Measurements from ENCODE around the gene ANKH. TPM values are rescaled to one million over a fixed set of nuclear protein-coding genes. Genes with fewer than 3 reads are reported as not detected.
A peak's percentile ranks its signal among the peaks of the same experiment; 100 is the strongest.

Gene ANKH
- total and polyA plus RNA-seq, 4 donors: 9.3 to 57.1 (median 37.4) TPM

DNA sequence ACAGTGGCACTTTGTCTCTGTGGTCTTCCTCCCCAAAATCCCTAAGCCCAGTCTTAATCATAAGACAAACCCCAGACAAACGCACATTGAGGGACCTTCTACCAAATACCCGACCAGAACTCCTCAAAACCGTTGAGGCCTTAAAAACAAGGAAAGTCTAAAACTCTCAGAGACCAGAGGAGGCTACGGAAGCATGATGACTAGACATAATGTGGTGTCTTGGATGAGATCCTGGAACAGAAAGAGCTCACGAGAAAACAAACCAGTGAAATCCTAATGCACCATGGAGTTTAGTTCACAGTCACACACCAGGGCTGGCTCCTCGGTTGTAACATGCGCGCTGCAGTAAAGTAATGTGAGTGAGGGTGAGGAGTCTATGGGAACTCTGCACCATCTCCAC is 148.7 kb downstream of the ANKH start (continued):
- TF ChIP-seq, protein P1, sequence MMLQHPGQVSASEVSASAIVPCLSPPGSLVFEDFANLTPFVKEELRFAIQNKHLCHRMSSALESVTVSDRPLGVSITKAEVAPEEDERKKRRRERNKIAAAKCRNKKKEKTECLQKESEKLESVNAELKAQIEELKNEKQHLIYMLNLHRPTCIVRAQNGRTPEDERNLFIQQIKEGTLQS (IDR thresholded peaks at IDR 0.05): no peak
- TF ChIP-seq RAD21 (IDR thresholded peaks at IDR 0.05) (no peak), TAF1 (conservative IDR thresholded peaks at IDR 0.05) (no peak), HNF4G (IDR thresholded peaks at IDR 0.05) (no peak), NR2F2 (IDR thresholded peaks at IDR 0.05) (no peak), JUND (IDR thresholded peaks at IDR 0.05) (no peak)

DNA sequence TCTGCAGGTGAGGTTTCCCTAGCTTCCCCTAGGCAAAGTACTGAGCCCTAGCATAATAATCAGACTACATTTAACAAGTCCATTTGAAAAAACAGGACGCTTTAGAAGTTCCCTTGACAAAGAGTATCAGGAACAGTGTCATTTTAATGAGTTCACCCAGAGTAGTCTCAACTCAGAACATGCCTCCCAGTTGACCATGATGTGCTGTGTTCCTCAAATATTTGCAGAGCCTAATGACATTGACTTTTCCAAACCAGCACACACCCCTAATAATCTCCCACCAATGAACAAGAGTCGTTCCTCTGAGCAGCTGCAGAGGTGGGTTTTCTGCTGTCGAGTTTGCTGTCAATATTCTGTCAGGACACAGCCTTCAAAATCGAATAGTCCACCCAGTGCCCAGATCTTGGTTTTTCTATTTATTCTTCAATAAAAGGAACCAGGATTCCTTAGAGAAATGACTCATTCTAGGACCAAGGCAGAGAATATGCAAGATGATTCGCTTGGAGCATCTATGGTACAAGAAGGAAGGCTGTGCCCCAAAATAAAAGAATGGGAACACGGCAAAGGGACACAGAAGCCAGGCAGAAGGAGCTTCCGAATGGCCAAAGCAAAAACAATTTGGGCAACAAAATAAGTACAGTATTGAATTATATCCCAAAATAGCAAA is 149.5 kb downstream of the ANKH start:
- Histone ChIP-seq H3K27ac (ENCODE audit: low read depth in 1 of 2, low read length in 2 of 2) (no peak overlapping the region), H3K9me3 (ENCODE audit: control insufficient read depth in 4 of 4, low read length in 3 of 4) (no peaks in the 10 kb centered on the region), H3K4me3 (ENCODE audit: low read depth in 1 of 3, low read length in 3 of 3) (no peak overlapping the region), H3K36me3 (ENCODE audit: control insufficient read depth in 4 of 4, insufficient read depth in 3 of 4, low read depth in 1 of 4, low read length in 3 of 4) (peaks cover 0 to 7% (median 0%) of the 10 kb centered on the region in 4 donors), H3K4me1 (ENCODE audit: control insufficient read depth in 4 of 4, insufficient read depth in 4 of 4, low read length in 3 of 4) (peaks cover 4 to 26% (median 14%) of the 10 kb centered on the region in 4 donors), H3K9ac (ENCODE audit: low read depth in 1 of 2, low read length in 2 of 2) (no peak overlapping the region), H3K27me3 (ENCODE audit: control insufficient read depth in 4 of 4, insufficient read depth in 4 of 4, low read length in 3 of 4) (no peaks in the 10 kb centered on the region)
- DNase-seq (ENCODE audit: low spot score): no peak
- TF ChIP-seq NR2F2 (IDR thresholded peaks at IDR 0.05): no peak
- TF ChIP-seq, protein P2, sequence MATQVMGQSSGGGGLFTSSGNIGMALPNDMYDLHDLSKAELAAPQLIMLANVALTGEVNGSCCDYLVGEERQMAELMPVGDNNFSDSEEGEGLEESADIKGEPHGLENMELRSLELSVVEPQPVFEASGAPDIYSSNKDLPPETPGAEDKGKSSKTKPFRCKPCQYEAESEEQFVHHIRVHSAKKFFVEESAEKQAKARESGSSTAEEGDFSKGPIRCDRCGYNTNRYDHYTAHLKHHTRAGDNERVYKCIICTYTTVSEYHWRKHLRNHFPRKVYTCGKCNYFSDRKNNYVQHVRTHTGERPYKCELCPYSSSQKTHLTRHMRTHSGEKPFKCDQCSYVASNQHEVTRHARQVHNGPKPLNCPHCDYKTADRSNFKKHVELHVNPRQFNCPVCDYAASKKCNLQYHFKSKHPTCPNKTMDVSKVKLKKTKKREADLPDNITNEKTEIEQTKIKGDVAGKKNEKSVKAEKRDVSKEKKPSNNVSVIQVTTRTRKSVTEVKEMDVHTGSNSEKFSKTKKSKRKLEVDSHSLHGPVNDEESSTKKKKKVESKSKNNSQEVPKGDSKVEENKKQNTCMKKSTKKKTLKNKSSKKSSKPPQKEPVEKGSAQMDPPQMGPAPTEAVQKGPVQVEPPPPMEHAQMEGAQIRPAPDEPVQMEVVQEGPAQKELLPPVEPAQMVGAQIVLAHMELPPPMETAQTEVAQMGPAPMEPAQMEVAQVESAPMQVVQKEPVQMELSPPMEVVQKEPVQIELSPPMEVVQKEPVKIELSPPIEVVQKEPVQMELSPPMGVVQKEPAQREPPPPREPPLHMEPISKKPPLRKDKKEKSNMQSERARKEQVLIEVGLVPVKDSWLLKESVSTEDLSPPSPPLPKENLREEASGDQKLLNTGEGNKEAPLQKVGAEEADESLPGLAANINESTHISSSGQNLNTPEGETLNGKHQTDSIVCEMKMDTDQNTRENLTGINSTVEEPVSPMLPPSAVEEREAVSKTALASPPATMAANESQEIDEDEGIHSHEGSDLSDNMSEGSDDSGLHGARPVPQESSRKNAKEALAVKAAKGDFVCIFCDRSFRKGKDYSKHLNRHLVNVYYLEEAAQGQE (IDR thresholded peaks at IDR 0.05): no peak
- no peak for TF ChIP-seq GABPA (IDR thresholded peaks at IDR 0.05 in 1 of 2, conservative IDR thresholded peaks at IDR 0.05 in 1 of 2)
- TF ChIP-seq RAD21 (IDR thresholded peaks at IDR 0.05): peak in 1 of 2 donors; percentile 17
- peak; percentile 23 to 54 for TF ChIP-seq HNF4A (conservative IDR thresholded peaks at IDR 0.05)
- TF ChIP-seq FOXA2 (IDR thresholded peaks at IDR 0.05): peak; percentile 56
- TF ChIP-seq YY1 (IDR thresholded peaks at IDR 0.05): peak; percentile 55
- TF ChIP-seq TAF1 (conservative IDR thresholded peaks at IDR 0.05): no peak
- peak; percentile 49 to 69 for TF ChIP-seq RXRA (IDR thresholded peaks at IDR 0.05)
- no peak for TF ChIP-seq HNF4G (IDR thresholded peaks at IDR 0.05)
- TF ChIP-seq EGR1 (IDR thresholded peaks at IDR 0.05; ENCODE audit: low read depth in 2 of 2): peak in 1 of 2 donors; percentile 17
- TF ChIP-seq, protein P3, sequence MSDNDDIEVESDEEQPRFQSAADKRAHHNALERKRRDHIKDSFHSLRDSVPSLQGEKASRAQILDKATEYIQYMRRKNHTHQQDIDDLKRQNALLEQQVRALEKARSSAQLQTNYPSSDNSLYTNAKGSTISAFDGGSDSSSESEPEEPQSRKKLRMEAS (IDR thresholded peaks at IDR 0.05): no peak
- TF ChIP-seq FOXA1 (IDR thresholded peaks at IDR 0.05): no peak
- TF ChIP-seq, protein P1 (IDR thresholded peaks at IDR 0.05): no peak
- TF ChIP-seq, protein P4, sequence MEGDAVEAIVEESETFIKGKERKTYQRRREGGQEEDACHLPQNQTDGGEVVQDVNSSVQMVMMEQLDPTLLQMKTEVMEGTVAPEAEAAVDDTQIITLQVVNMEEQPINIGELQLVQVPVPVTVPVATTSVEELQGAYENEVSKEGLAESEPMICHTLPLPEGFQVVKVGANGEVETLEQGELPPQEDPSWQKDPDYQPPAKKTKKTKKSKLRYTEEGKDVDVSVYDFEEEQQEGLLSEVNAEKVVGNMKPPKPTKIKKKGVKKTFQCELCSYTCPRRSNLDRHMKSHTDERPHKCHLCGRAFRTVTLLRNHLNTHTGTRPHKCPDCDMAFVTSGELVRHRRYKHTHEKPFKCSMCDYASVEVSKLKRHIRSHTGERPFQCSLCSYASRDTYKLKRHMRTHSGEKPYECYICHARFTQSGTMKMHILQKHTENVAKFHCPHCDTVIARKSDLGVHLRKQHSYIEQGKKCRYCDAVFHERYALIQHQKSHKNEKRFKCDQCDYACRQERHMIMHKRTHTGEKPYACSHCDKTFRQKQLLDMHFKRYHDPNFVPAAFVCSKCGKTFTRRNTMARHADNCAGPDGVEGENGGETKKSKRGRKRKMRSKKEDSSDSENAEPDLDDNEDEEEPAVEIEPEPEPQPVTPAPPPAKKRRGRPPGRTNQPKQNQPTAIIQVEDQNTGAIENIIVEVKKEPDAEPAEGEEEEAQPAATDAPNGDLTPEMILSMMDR (IDR thresholded peaks at IDR 0.05; ENCODE audit: low read depth, low read length, missing input control): no peak
- peak; percentile 63 for TF ChIP-seq SP1 (IDR thresholded peaks at IDR 0.05)
- peak in 1 of 2 donors; percentile 12 for TF ChIP-seq JUND (IDR thresholded peaks at IDR 0.05)
- TF ChIP-seq, protein P5, sequence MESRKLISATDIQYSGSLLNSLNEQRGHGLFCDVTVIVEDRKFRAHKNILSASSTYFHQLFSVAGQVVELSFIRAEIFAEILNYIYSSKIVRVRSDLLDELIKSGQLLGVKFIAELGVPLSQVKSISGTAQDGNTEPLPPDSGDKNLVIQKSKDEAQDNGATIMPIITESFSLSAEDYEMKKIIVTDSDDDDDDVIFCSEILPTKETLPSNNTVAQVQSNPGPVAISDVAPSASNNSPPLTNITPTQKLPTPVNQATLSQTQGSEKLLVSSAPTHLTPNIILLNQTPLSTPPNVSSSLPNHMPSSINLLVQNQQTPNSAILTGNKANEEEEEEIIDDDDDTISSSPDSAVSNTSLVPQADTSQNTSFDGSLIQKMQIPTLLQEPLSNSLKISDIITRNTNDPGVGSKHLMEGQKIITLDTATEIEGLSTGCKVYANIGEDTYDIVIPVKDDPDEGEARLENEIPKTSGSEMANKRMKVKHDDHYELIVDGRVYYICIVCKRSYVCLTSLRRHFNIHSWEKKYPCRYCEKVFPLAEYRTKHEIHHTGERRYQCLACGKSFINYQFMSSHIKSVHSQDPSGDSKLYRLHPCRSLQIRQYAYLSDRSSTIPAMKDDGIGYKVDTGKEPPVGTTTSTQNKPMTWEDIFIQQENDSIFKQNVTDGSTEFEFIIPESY (IDR thresholded peaks at IDR 0.05): no peak
- 64% methylated on average over 7 of the region's 7 CpGs for WGBS
